Left lung (tissue), 10 donors: ENCODE measurements around the gene PRSS53. TPM values are rescaled to one million over a fixed set of nuclear protein-coding genes. Genes with fewer than 3 reads are reported as not detected.

Experiments used
- ATAC-seq: fragments of 200-7000 bp; cut with Tn5 transposase; one replicate; pipeline ENCODE4 v1.9.1; 2020; ENCODE audit warnings: moderate library complexity
- DNase-seq, 4 donors: peaks; one replicate each; pipeline ENCODE4 v3.0.0-alpha.2; 2013 to 2020
- H3K27ac ChIP-seq, 2 donors: fragments of 200-600 bp; sonication (generic) in 1 of 2; one replicate each; pipeline versions ENCODE4 v1.5.0 to v1.8.0; 2020 to 2021
- H3K27me3 ChIP-seq, 2 donors: fragments of 200-600 bp; sonication (generic) in 1 of 2; one replicate each; pipeline versions ENCODE4 v1.5.0 to v1.8.0; 2020 to 2021
- H3K36me3 ChIP-seq, 2 donors: fragments of 200-600 bp; sonication (generic) in 1 of 2; one replicate each; pipeline versions ENCODE4 v1.5.0 to v1.8.0; 2020 to 2021
- H3K4me1 ChIP-seq, 2 donors: fragments of 200-600 bp; one replicate each; pipeline ENCODE4 v1.8.0; 2021
- H3K4me3 ChIP-seq, 2 donors: fragments of 200-600 bp; sonication (generic) in 1 of 2; one replicate each; pipeline versions ENCODE4 v1.5.0 to v1.8.0; 2020 to 2021; ENCODE audit warnings: mild to moderate bottlenecking in 1 of 2
- H3K9me3 ChIP-seq, 2 donors: fragments of 200-600 bp; sonication (generic) in 1 of 2; one replicate each; pipeline versions ENCODE4 v1.5.0 to v1.8.0; 2020 to 2021
- CTCF ChIP-seq, 2 donors: fragments of 200-600 bp; sonication (generic) in 1 of 2; IDR thresholded peaks; one replicate each; pipeline versions ENCODE4 v1.5.0 to v1.8.0; 2021; ENCODE audit warnings: antibody characterized with exemption in 2 of 2
- intact Hi-C, 2 donors: fragments of 100-400 bp; cut with DNase I; formaldehyde crosslinking; loops; one replicate each; pipeline versions ENCODE4 v1.11.2 to v1.14.2; 2022
- polyA plus RNA-seq, 6 donors: library from polyadenylated mRNA; unstranded; fragments of 120-200 nt; gene quantifications; one replicate each; pipeline ENCODE4 v1.2.1, GENCODE V29; 2013; ENCODE audit not compliant: insufficient read length in 6 of 6
- total RNA-seq, 2 donors: library from RNA; stranded (reverse); fragmentation: NEBNext Ultra II Directional; extraction: Animal tissue kit (Norgen Biotek cat#: 25700); gene quantifications; one replicate each; pipeline ENCODE4 v1.2.1, GENCODE V29; 2021
- donor health status: DM: no; HTN: yes; CAD: no.
- donor health status: DM: no; HTN: no; CAD: no.

The PRSS53 gene
- total and polyA plus RNA-seq, 8 donors = 0.96 to 2.9 (median 2.2) TPM

GRCh38 chr16:31067342-31067741 is 21.4 kb downstream of the PRSS53 start:
- H3K27ac ChIP-seq = no peak overlapping the region
- H3K36me3 ChIP-seq = peaks cover 0 to 20% of the 10 kb centered on the region in 2 donors
- TF ChIP-seq CTCF (IDR thresholded peaks at IDR 0.05) = no peak
- intact Hi-C loops = no loop called here
- H3K4me3 ChIP-seq = no peak overlapping the region
- DNase-seq = no peak
- peaks cover 11 to 29% of the 10 kb centered on the region in 2 donors for H3K4me1 ChIP-seq
- H3K27me3 ChIP-seq = no peaks in the 10 kb centered on the region
- ATAC-seq = no peak
- no peaks in the 10 kb centered on the region for H3K9me3 ChIP-seq

GRCh38 chr16:31064882-31065461 is 23.8 kb downstream of the PRSS53 start:
- no peaks in the 10 kb centered on the region for H3K27me3 ChIP-seq
- peak overlapping the region; percentile 46 to 65 for H3K27ac ChIP-seq

GRCh38 chr16:31063843-31064611 is 24.7 kb downstream of the PRSS53 start:
- no peak for TF ChIP-seq CTCF (IDR thresholded peaks at IDR 0.05)
- DNase-seq = no peak
- no peaks in the 10 kb centered on the region for H3K9me3 ChIP-seq
- H3K27ac ChIP-seq = peak overlapping the region; percentile 46 to 65
- H3K4me3 ChIP-seq = no peak overlapping the region
- H3K36me3 ChIP-seq = peaks cover 0 to 52% of the 10 kb centered on the region in 2 donors
- ATAC-seq = no peak
- H3K4me1 ChIP-seq = peaks cover 4 to 19% of the 10 kb centered on the region in 2 donors
- no peaks in the 10 kb centered on the region for H3K27me3 ChIP-seq
- intact Hi-C loops = no loop called here

More at GRCh38 chr16:31064882-31065461, 23.8 kb downstream of the PRSS53 start:
- intact Hi-C loops = no loop called here
- Histone ChIP-seq H3K9me3 (no peaks in the 10 kb centered on the region), H3K36me3 (peaks cover 0 to 44% of the 10 kb centered on the region in 2 donors), H3K4me3 (no peak overlapping the region), H3K4me1 (peaks cover 4 to 19% of the 10 kb centered on the region in 2 donors)
- ATAC-seq (peak; percentile 82), DNase-seq (no peak)
- TF ChIP-seq CTCF (IDR thresholded peaks at IDR 0.05) = no peak

GRCh38 chr16:31063495-31063842 is 25.3 kb downstream of the PRSS53 start:
- Histone ChIP-seq H3K27me3 (no peaks in the 10 kb centered on the region), H3K27ac (no peak overlapping the region), H3K9me3 (no peaks in the 10 kb centered on the region), H3K4me1 (peaks cover 4 to 19% of the 10 kb centered on the region in 2 donors), H3K36me3 (peaks cover 0 to 56% of the 10 kb centered on the region in 2 donors), H3K4me3 (no peak overlapping the region)
- TF ChIP-seq CTCF (IDR thresholded peaks at IDR 0.05) = no peak
- no peak for DNase-seq
- intact Hi-C loops = no loop called here
- no peak for ATAC-seq

GRCh38 chr16:31061813-31062440 is 26.8 kb downstream of the PRSS53 start:
- peaks cover 4 to 19% of the 10 kb centered on the region in 2 donors for H3K4me1 ChIP-seq
- ATAC-seq (no peak), DNase-seq (no peak)
- H3K27me3 ChIP-seq = no peaks in the 10 kb centered on the region
- intact Hi-C loops = no loop called here
- H3K27ac ChIP-seq = no peak overlapping the region
- H3K4me3 ChIP-seq = no peak overlapping the region
- H3K9me3 ChIP-seq = no peaks in the 10 kb centered on the region
- H3K36me3 ChIP-seq = peaks cover 0 to 68% of the 10 kb centered on the region in 2 donors
- TF ChIP-seq CTCF (IDR thresholded peaks at IDR 0.05) = no peak
